ENCODE results near the gene MTPN.

MTPN gene

DNA sequence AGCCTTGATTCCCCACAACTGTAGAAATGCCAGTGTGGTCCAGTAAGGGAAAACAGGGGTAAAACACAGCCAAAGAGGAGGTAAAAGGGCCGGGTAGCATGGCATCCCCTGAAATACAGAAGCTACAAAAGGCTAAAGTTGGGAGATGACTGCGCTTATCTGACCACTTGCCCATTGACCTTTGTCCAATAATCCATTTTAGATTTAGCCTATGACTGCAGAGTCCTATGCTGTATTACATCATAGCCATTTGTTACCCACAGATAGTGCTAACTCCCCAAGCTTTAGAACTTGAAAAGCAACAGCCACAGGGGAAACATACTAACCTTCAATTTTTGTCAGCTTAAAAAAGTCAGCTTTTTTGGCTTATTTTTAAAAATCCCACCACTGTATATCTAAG lies 26.2 kb downstream of the MTPN start:
- no peak for FAIRE-seq

DNA sequence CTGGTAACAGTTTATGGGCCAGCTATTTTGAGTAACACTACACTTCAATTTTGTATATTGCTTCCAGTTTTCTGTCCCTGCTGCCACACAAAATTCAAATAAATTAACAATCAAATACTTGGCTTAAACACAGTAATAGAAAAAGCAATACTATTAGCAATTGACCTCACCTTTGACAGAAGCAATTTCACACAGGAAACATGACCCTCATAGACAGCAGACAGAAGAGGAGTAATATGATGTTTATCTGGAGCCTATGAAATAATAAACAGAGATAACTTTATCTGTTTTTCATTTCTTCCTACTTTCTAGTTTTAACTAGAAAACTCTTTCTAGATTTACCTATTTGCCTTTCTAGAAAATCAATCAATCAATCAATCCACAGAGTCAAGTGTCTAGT lies 26.7 kb downstream of the MTPN start:
- no peak for FAIRE-seq

DNA sequence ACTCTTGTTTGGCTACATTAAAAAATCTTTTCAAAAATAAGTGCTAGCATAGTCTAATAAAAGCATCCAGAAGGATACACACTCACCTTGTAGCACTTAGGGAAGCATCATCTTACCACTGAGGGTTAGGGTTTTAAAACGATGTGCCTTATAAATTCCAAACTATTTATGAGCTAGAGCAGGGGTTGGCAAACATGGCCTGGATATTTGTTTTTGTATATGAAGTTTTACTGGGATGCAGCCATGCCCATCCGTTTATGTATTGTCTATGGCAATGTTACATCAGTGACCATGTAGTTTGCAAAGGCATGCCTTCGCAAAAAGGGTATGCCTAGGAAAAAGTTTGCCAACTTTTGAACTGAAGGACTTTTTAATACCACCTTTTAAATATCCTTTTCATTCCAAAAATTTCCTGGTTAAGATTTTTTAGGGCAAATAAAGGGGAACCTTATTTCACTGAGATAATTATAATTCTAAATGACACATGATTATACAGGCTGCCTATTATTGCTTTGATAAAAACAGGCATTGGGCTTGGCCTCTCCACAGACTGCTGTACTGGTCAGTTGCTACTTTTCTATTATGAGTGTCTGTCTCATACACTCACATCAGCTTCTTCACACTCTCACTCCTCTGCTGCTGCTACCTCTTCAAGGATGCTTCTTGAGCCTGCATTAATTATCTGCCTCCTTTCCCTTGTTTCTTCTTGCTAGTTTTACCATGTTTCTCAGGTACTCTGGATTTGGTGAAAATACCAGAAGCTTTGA lies 30.7 kb downstream of the MTPN start:
- no peak for FAIRE-seq

DNA sequence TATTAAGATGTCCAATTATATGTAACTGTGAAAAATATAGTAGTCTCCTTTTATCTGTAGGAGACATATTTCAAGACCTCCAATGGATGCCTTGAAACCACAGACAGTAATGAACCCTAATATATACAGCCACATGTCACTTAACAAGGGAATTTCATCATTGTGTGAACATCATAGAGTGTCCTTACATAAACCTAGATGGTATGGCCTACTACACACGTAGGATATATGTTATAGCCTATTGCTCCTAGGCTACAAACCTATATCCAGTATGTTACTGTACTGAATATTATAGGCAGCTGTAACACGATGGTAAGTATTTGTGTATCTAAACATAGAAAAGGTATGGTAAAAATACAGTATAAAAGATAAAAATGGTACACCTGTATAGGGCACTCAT lies 32.4 kb downstream of the MTPN start:
- no peak for FAIRE-seq

DNA sequence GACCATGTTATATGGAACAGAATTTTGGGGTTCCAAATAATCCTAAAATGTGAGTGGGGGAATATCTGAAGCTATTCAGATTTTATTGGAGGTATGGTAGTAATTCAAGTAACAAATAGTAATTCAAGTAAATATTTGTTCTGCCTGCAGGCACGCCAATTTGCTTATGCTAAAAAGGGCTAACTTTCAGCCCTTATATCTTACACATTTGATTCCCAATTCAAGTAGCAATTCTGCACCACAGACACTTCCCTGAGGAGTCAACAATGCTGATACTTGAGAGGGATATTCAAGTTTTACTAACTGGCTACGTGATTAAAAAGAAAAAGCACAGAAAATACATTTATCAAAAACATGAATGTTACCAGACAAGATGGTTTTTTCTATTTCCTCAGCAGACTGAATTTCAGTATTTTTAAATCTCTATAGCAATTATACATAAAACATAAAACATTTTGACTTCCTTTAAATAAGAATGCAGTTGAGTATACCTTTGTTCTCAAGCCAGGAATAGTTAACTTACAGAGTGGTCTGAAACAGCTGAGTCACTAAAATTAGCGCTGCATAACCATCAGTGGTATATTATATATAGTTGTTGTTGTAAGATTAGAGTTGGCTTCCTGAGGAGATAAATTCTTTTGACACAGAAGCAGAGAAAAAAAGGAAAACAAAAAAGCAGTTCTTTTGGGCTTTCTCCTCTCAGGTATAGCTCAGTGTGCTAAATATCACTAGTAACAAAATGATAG lies 33.9 kb downstream of the MTPN start:
- peak; percentile 61 for FAIRE-seq

DNA sequence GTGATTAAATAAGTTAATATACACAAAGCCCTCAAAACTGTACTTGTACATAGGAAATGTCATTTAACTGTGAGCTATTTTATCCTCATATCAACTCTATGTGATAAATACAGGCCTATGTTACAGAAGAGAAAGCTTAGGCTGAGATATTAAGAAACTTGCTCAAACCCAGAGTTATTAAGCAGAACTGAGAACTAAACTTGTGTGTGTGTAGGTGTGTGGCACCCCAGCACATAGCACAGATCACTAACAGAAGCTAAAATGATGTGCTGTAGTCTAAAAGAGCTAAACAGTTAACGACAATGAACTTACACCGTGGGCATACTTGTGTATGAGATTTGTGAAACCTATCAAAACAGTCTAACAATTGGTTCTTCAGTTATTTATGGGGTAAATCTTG lies 34.5 kb downstream of the MTPN start:
- no peak for FAIRE-seq

DNA sequence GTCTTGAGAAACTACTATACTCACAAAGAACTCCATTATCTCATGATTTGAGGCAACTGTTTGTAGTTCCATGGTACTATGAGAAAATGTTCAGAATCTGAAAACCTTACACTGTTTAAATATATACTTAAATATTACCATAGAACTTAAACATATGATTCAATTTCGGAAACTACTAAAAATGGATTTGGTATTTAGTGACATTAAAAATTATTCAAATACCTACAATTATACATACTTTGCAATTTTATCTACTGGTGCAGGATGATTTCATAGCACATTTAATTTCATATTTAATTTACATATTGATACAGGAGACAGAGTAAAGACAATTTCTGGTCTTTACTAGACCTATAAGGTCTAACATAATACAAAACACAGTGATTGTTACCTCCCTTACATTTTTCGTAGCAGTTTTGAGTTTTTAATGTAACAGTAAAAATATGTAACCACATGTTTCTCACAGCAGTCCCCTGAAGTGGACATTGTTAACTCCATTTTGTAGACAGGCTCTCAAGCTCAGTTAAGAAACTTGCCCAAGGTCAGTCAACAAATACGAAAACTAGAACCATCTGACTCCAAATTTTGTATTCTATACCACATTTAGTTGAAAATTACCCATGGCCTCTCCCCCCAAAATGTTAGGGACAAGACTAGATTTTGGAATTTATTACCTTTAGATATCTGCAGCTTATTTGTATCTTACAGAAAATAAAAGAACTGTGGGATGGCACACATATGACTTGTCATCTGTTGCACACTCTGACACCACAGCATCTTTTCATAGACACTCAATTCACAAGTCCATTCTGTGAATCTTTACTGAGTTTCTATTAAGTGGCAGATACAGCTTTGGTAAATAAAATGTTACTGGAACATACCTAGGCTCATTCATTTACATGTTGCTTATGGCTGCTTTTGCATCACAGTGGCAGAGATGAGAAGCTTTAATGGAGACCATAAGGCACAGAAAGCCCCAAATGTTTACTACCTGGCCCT lies 36.8 kb downstream of the MTPN start:
- FAIRE-seq = peak; percentile 13

DNA sequence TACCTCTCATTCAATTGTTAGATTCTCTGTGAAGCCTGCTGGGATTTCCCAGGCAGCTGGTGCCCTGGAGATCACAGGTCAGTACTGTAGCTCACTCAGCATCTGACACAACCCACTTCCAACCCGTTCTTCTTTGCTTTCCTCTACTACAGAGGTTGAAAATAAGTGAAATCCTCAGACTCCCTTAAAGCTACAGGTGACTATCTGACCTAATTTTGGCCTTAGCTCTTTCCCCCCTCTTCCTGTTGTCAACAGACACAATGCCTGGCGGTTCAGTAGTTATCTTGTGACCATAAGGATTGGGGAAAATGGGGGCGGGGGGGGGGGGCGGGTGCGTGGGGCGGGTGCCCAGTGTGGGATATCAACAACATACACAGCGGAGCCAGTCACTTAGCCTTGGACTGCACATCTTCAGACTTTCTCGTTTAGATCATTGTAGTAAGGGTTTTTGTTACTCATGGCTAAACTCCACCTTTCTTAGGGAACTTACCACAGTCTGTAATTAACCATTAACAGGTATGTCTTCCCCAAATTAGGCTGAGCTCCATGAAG lies 37.8 kb downstream of the MTPN start:
- no peak for FAIRE-seq

DNA sequence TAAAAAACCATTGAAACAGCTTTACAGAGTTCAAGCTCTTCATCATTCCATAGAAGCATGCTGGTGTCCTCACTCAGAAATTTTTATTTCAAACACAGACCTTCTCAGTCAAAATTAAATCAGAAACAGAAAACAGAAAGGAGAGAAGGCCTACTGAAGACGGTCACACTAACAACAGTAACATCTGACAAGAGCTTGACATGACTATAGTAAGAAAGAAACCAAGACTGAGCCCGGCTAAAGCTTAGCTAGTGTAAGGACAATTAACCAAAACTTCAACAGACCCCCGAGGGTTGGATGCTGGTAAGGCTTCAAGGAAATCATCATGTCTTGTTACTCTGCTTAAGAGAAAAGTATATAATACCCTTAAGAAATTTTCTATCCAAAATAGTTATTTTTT lies 38.6 kb downstream of the MTPN start:
- no peak for FAIRE-seq

DNA sequence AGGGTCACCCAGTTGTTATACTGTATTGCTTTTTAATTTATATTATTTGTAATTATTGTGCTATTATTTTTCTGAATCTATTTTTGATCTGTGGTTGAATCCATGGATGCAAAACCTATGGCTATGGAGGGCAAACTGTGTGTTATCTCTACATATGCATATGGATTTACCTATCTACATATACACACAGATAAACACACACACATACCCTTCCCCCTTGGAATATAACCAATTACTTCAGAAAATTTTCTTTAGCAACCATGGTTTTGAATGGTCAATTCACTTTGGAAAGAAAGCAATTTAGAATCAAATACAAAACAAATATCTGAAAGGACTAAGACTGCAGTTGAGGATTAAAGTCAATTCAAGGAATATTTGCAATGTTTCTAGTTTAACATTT lies 39.1 kb downstream of the MTPN start:
- FAIRE-seq = no peak

DNA sequence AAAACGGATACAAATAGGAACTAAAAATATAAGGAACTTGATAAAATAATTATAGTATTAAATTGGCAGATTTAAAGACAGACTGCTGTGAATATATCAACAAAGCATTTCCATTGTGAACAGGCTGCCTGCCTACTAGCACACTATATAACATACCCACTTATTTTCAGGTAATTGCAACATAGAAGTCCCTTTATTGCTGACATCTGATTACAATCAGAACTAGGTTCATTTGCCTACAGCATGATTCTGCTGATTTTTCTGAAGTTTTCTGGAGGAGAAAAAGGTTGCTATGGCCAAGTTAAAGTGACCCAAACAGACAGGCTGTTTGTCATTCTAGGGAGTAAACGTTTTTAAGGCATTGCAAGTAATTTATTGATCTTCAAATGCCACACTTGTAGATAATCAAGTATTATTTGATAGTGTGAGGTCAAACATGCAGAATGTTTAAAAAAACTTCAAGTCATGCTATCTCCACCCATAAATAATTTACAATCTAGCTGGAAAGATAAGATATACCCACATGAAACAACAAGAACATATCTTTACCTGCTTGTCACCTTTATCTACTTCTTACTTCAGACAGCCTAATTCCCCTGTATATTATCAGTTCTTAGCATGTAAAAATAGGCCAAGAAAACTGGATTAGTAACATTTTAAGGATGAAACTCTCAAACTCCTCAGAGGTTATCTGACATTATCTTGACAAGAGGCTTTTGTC lies 40.5 kb downstream of the MTPN start:
- FAIRE-seq = peak; percentile 74

DNA sequence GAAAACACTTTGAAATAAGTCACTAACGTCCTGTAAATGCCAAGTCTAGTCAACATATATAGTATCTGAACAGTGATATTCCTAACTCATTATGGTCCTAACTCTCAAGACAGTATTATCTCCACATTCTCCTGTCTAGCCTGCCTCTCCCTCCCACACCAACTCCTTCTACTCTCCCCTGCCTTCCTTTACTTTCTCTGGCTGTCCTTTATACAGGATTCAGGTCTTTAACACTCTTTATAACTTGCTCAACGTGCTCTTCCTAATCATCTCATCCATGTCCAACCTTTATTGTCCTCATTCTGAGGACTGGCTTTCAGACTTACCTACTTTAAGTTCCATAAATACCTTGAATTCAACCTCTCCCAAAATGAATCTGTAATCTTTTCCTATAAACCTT lies 42.5 kb downstream of the MTPN start:
- FAIRE-seq = no peak

DNA sequence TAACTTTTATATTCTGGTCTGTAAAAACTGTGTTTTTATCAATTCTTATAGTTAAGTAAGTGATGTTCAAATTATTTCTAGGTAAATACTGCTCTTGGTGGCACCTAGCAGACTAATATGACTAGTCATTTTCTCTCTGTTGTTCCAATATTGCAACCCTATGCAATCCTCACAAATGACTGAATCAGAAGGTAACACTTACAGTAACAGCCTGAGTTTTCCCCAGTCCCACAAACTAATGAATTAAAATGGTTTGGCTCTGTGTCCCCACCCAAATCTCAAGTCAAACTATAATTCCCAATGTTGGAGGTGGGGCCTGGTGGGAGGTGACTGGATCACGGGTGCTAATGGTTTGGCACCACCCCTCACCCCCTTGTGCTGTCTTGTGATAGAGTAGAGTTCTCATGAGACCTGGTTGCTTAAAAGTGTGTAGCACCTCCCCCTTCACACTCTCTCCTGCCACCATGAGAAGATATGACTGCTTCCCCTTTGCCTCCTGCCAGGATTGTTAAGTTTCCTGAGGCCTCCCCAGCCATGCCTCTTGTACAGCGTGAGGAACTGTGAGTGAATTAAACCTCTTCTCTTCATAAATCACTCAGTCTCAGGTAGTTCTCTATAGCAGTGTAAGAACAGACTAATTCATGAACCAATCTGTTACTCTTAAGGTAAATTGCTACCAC lies 43.5 kb downstream of the MTPN start:
- FAIRE-seq = no peak

DNA sequence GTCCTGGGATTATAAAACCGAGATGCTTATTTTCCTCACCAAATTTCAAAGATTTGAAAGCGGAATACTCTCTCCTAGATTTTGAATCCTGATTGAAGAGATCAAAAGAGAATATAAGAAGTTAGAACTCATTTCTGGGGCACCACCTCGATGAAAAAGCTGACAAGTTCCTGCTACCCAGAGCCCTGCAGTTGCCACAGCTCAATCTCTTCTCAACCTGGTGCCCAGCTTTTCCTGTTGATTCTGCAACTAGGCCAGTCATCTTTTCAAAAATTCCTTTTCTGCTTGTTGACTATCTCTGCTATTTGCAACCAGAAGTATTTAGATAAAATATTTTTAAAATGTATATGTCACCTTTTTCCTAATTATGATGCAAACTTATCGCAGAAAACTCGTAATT lies 45.0 kb downstream of the MTPN start:
- no peak for FAIRE-seq

DNA sequence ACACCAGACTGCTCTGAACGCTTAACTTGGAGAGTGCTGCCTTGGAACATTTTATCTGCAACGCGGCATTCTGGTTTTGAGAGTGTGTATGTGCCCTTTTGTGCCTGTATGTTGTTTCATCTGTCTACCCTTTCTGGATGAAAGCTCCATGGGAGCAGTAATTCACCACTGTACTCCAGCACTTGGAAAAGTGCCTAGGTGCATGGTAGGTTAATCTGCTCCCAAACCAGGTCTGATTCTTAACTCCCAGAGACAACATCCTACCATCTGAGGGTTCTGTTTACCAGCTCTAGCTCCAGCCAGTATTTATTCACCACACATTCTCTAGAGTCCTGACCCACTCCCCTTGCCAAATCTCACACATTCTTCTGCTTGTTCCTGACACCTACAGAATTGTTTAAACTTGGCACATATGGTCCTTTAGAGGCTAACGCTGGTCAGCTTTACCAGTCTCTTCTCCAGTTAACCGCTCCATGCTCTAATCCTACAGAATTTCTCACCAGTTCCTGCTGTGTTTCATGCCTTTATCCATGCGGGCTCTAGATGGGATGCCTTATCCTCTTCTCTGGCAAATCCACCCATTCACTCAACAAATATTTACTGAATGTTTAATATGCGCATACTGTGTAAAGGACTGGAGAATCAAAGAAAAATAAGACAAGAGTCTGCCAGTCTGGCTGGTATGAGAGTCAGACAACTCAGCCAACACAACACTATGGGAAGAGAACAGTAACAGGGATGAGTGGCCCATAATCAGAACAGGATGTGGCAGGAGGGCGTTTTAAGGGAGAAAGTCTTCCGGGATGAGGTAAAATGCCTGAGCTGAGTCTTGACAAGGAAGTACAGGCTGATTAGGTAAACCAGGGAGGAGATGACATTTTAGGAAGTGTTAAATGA lies 46.3 kb downstream of the MTPN start:
- FAIRE-seq = no peak

DNA sequence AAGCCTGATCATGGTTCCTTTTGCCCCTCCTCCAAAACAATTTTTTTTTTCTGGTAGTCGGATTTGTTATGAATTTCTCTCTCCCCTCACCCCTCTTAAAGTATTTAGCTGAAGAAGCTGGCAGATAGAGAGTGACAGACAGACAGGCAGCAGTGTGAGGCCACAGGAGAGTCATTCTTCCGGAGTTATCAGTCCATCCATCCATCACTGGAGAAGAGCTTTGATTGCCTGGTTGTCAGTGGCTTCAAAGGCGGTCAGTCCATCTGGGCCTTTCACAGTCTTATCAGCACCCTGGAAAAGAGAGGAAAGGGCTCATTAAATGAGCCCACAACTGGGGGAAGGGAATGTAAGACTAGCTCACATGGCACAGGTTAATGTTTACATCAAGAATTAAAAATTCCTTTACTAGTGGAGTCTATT lies 47.4 kb downstream of the MTPN start:
- no peak for FAIRE-seq

DNA sequence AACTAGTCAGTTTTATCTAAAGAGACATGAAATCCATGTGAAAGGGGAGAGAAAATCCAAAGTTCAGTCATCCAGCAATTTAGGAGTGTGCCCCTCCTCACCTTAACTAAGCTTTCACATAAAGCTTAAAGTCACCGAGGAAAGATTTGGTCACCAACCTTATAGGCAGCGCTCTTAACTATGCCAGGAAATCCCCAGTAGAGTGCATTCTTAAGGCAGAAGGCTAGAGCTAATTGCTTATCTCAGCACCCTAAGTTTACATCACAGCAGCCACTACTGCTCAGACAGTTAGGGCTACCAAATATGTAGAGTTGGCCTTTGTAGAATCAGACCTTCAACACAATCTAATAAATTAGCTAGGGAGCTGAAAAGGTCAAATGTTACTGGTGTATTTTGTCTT lies 47.9 kb downstream of the MTPN start:
- FAIRE-seq = no peak

DNA sequence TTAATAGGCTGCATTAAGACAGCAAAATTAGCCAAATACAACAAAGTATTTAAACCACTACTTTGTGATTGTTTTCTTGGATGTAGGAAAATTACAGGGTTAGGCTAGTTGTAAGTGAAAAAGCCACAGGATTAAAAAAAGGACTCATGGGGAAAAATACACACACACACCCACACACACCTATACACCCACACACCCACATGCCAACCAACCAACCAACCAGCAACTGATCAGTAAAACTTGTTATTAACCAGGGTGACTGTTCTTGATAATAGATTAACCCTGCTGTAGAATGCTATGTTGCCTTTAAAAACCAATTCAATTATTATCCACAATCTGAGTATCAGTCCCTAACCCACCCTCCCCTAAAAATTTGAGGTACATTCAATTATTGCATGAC lies 49.0 kb downstream of the MTPN start:
- FAIRE-seq = no peak

DNA sequence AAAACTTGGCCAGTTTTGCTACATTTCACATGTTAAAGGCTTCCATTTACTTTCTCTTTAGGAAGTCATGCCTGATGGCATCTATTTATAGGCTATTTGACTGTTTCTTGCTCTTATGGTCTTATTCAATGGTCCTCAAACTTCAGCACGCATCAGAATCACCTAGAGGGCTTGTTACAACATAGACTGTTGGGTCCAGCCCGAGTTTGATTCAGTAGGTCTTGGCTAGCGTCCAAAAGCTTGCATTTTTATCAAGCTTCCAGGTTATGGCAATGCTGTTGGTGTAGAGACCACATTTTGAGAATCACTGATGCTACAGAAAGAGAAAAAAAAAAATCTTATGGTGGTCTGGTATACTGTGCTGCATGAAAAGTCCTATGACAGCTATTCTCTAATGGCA lies 51.9 kb downstream of the MTPN start:
- FAIRE-seq = no peak

DNA sequence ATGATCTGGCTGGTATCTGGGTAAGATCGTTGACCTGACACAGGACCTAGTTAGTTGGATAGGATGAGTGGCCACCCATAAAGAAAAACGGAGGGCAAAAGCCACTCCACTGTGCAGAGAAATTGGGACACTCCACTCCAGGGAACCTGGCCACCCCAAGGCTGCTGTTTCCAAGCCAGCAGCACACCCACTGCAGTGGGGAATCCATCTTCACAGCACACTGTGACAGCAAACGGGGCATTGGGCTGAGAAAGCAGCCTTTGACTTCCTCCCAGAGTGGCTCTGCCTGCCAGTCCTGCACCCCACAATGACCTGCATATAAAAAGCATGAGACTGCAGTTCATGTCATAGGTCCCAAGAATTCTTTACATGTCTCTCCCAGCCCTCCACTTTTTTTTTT lies 52.9 kb downstream of the MTPN start:
- no peak for FAIRE-seq

DNA sequence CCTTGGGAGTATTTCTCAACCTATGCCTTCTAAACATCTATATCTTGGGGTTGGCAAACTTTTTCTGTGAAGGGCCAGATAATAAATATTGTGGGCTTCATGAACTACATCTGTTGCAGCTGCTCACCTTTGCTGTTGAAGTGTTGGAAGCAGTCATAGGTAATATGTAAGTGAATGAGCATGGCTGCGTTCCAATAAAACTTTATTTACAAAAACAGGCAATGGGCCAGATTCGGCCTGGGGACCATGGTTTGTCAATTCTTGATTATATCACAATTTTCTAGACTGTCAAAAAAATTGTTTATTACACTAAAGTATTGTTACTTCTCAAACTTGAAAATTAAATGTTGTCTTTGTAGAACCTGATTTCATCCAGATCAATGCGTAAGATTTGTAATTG lies 54.9 kb downstream of the MTPN start:
- no peak for FAIRE-seq

Measured in islet of Langerhans (tissue), 1 donor.